K562 (cell line): ENCODE results near the gene ALDH1A3. TPM values are rescaled to one million over a fixed set of nuclear protein-coding genes. Genes with fewer than 3 reads are reported as not detected.

Experiments
- ATAC-seq: fragments of 200-7000 bp; cut with Tn5 transposase; 3 replicates; pipeline ENCODE4 v1.9.1; 2020; ENCODE audit warnings: moderate library complexity
- BruUV-seq: library from RNA; stranded (reverse); fragments of 400-500 nt; replicated peaks from 2 replicates; lab custom pipeline; 2021; lab: Mats Ljungman, UMichigan
- CTCF ChIA-PET: fragments of 300-600 bp; formaldehyde crosslinking; extraction: SDS; loops from one replicate; lab custom pipeline; 2021; ENCODE audit warnings: low intra/inter-chr PET ratio; lab: Yijun Ruan, JAX
- POLR2A ChIA-PET: fragments of 300-600, 350-650 bp; sonication (Branson Sonifier 250); formaldehyde crosslinking; extraction: SDS; loops from one replicate; lab custom pipeline; 2021; ENCODE audit warnings: antibody characterized with exemption, inconsistent platforms; lab: Yijun Ruan, JAX
- DNase-seq, 4 experiments: peaks; one replicate each; pipeline versions ENCODE4 v3.0.0 to v3.0.0-alpha.2; 2011 to 2018; ENCODE audit warnings: low spot score in 3 of 4, mixed read lengths in 3 of 4; ENCODE audit errors: extremely low read depth in 1 of 4
- FAIRE-seq: peaks from 2 replicates; lab custom pipeline; 2011; peaks lifted over from hg19 to GRCh38; lab: Jason Lieb, UNC
- H2AFZ ChIP-seq: 2 replicates; pipeline ENCODE4 v1.6.0; 2011; ENCODE audit warnings: low read depth, low read length, control low read depth, inconsistent platforms
- H3K27ac ChIP-seq: fragments of 200-600 bp; 3 replicates; pipeline ENCODE4 v1.8.0; 2011; ENCODE audit warnings: low read depth, mild to moderate bottlenecking, control low read depth, inconsistent platforms, low read length, moderate library complexity, mixed read lengths; ENCODE audit errors: extremely low read depth
- H3K27me3 ChIP-seq, 2 experiments: fragments of 300-600 bp in 1 of 2; 2 replicates in 1 of 2; 3 replicates in 1 of 2; pipeline versions ENCODE4 v1.6.0 to v1.8.0; 2011; ENCODE audit warnings: inconsistent platforms in 2 of 2, low read length in 2 of 2, mild to moderate bottlenecking in 1 of 2, mixed read lengths in 1 of 2, moderate library complexity in 1 of 2; ENCODE audit not compliant: control insufficient read depth in 2 of 2, insufficient read depth in 2 of 2
- H3K36me3 ChIP-seq: fragments of 300-600 bp; 3 replicates; pipeline ENCODE4 v1.8.0; 2011; ENCODE audit warnings: mild to moderate bottlenecking, low read length, inconsistent platforms; ENCODE audit not compliant: control insufficient read depth, insufficient read depth
- H3K4me1 ChIP-seq, 2 experiments: fragments of 200-600 bp in 1 of 2; replicated peaks in 1 of 2; 2 replicates in 1 of 2; 3 replicates in 1 of 2; pipeline versions ENCODE4 v1.5.1 to v1.8.0; 2011; ENCODE audit warnings: inconsistent platforms in 2 of 2, low read length in 2 of 2, mild to moderate bottlenecking in 1 of 2, mixed read lengths in 1 of 2, moderate library complexity in 1 of 2; ENCODE audit not compliant: control insufficient read depth in 2 of 2, insufficient read depth in 2 of 2
- H3K4me2 ChIP-seq: 2 replicates; pipeline ENCODE4 v1.6.1; 2011; ENCODE audit warnings: low read length, control low read depth, inconsistent platforms, mixed read lengths; ENCODE audit not compliant: insufficient read depth
- H3K4me3 ChIP-seq: fragments of 200-600 bp; sonication (generic), shearing (Covaris generic); 2 replicates; pipeline ENCODE4 v1.5.1; 2016; ENCODE audit warnings: control low read depth, inconsistent platforms
- H3K79me2 ChIP-seq: fragments of 200-600 bp; 3 replicates; pipeline ENCODE4 v1.8.0; 2011; ENCODE audit warnings: low read length, inconsistent platforms; ENCODE audit not compliant: control insufficient read depth, insufficient read depth
- H3K9ac ChIP-seq, 2 experiments: 2 replicates each; pipeline versions ENCODE4 v1.6.0 to v1.6.1; 2011; ENCODE audit warnings: low read depth in 2 of 2, low read length in 2 of 2, control low read depth in 1 of 2, inconsistent platforms in 1 of 2, mild to moderate bottlenecking in 1 of 2, mixed read lengths in 1 of 2; ENCODE audit not compliant: insufficient read depth in 1 of 2
- H3K9me1 ChIP-seq: one replicate; pipeline ENCODE4 v1.6.0; 2011; ENCODE audit warnings: inconsistent platforms, mild to moderate bottlenecking, low read length, moderate library complexity; ENCODE audit not compliant: control insufficient read depth, insufficient read depth
- H3K9me3 ChIP-seq: replicated peaks from 2 replicates; pipeline ENCODE4 v1.5.1; 2011; ENCODE audit warnings: low read depth, low read length, inconsistent platforms; ENCODE audit not compliant: control insufficient read depth, insufficient read depth
- H4K20me1 ChIP-seq: replicated peaks from 2 replicates; pipeline ENCODE4 v1.6.1; 2011; ENCODE audit warnings: low read length, inconsistent platforms, mixed read lengths; ENCODE audit not compliant: control insufficient read depth, insufficient read depth
- BCLAF1 ChIP-seq, 2 experiments: fragments of 450-650 bp in 1 of 2; IDR thresholded peaks; 2 replicates each; pipeline ENCODE4 v1.6.1; 2011 to 2017; ENCODE audit warnings: low read depth in 2 of 2, antibody characterized with exemption in 1 of 2, borderline replicate concordance in 1 of 2, low read length in 1 of 2, mild to moderate bottlenecking in 1 of 2, mixed read lengths in 1 of 2; ENCODE audit not compliant: control insufficient read depth in 1 of 2
- CC2D1A ChIP-seq: fragments of 450-650 bp; IDR thresholded peaks from 2 replicates; pipeline ENCODE4 v1.6.1; 2017; ENCODE audit warnings: mild to moderate bottlenecking
- COPS2 ChIP-seq: fragments of 450-650 bp; conservative IDR thresholded peaks from 2 replicates; pipeline ENCODE4 v1.6.1; 2016; ENCODE audit warnings: mild to moderate bottlenecking, moderate library complexity
- E4F1 ChIP-seq: fragments of 250-450 bp; sonication (Bioruptor Pico); IDR thresholded peaks from 2 replicates; pipeline ENCODE4 v1.5.0; 2021; ENCODE audit warnings: mild to moderate bottlenecking, borderline replicate concordance
- HLTF ChIP-seq: fragments of 450-650 bp; IDR thresholded peaks from 2 replicates; pipeline ENCODE4 v1.6.1; 2016
- MLX ChIP-seq, 2 experiments: fragments of 450-650 bp in 1 of 2; sonication (generic) in 1 of 2; formaldehyde crosslinking; conservative IDR thresholded peaks; 2 replicates each; pipeline versions ENCODE4 v1.4.0 to v1.8.1; 2020 to 2022; ENCODE audit warnings: mild to moderate bottlenecking in 1 of 2, missing genetic modification reagents in 1 of 2
- NRF1 ChIP-seq, 2 experiments: fragments of 450-650 bp; IDR thresholded peaks in 1 of 2; conservative IDR thresholded peaks in 1 of 2; 2 replicates each; pipeline ENCODE4 v1.6.1; 2014; ENCODE audit warnings: mild to moderate bottlenecking in 2 of 2
- PHTF2 ChIP-seq: fragments of 250-450 bp; sonication (Bioruptor Pico); IDR thresholded peaks from 2 replicates; pipeline ENCODE4 v1.5.0; 2021; ENCODE audit warnings: mild to moderate bottlenecking
- TCF7L2 ChIP-seq: fragments of 150-350 bp; IDR thresholded peaks from 2 replicates; pipeline ENCODE4 v1.6.1; 2016; ENCODE audit warnings: low read depth, mild to moderate bottlenecking, low read length, moderate library complexity
- ZBTB26 ChIP-seq: fragments of 450-650 bp; formaldehyde crosslinking; IDR thresholded peaks from 2 replicates; pipeline ENCODE4 v1.4.0; 2022; ENCODE audit warnings: missing genetic modification characterization
- ZNF445 ChIP-seq: fragments of 250-450 bp; sonication (Bioruptor Pico); IDR thresholded peaks from 2 replicates; pipeline ENCODE4 v1.4.0; 2020; ENCODE audit warnings: low read depth, mild to moderate bottlenecking, moderate library complexity
- ZNF644 ChIP-seq: fragments of 200-800 bp; sonication (Bioruptor generic); IDR thresholded peaks from 2 replicates; pipeline ENCODE4 v1.6.1; 2016; ENCODE audit warnings: low read depth, missing genetic modification characterization, missing compliant biosample characterization
- ZNF696 ChIP-seq: fragments of 250-450 bp; sonication (Bioruptor Pico); conservative IDR thresholded peaks from 2 replicates; pipeline ENCODE4 v1.4.0; 2020; ENCODE audit warnings: mild to moderate bottlenecking, moderate library complexity
- WGBS: fragments of 100-300 bp; shearing (Covaris generic); methylation state at CpG from one replicate; pipeline ENCODE4 v1.1.6; 2016; ENCODE audit warnings: low coverage, mixed read lengths; ENCODE audit not compliant: insufficient coverage; ENCODE audit errors: missing lambda C conversion rate; 5-methylcytosine and 5-hydroxymethylcytosine counted together
- in situ Hi-C: fragments of 300-500 bp; cut with MboI; formaldehyde crosslinking; loops from 4 replicates; pipeline ENCODE4 v1.15.0; 2018; ENCODE audit warnings: inconsistent platforms, mixed read lengths
- intact Hi-C: fragments of 100-400 bp; cut with micrococcal nuclease; formaldehyde crosslinking; loops from 2 replicates; pipeline ENCODE4 v1.14.2; 2022
- polyA plus RNA-seq, 8 experiments: library from polyadenylated mRNA; depleted of rRNA in 4 of 8; stranded (reverse) in 5 of 8; unstranded in 3 of 8; fragments of >200 nt; fragmentation: Nextera tagmentation in 2 of 8; fragmentation: Illumina TruSeq in 1 of 8; extraction: Ambion mirVana in 2 of 8; extraction: Trizol in 1 of 8; gene quantifications; 2 replicates each; pipeline versions ENCODE4 v1.2.1 to v1.2.3, GENCODE V29; 2011 to 2014; ENCODE audit warnings: inconsistent platforms in 1 of 8, missing spikeins in 1 of 8
- total RNA-seq, 7 experiments: library from RNA; depleted of rRNA in 6 of 7; stranded (reverse); fragments of >200 nt in 6 of 7; fragmentation: Illumina TruSeq in 2 of 7; extraction: Trizol in 2 of 7; gene quantifications; 2 replicates each; pipeline versions ENCODE4 v1.2.1 to v1.2.3, GENCODE V29; 2011 to 2021; ENCODE audit warnings: low replicate concordance in 1 of 7

The ALDH1A3 gene
- total and polyA plus RNA-seq, 9 of the 15 experiments (the other 6 are each of a cell fraction or from before 2014, with no cell fraction given), result 0.38 TPM; not detected in 8

GRCh38 chr15:100887211-100887913 lies 7.7 kb downstream of the ALDH1A3 start:
- TF ChIP-seq BCLAF1 (IDR thresholded peaks at IDR 0.05; ENCODE audit: borderline replicate concordance in 1 of 2, control insufficient read depth in 1 of 2, low read depth in 2 of 2, low read length in 1 of 2) (no peak), TCF7L2 (no peak), PHTF2 (CRISPR knock-in tag) (no peak), CC2D1A (no peak), ZNF696 (CRISPR knock-in tag) (no peak), E4F1 (CRISPR knock-in tag) (no peak), MLX (CRISPR knock-in tag; conservative IDR thresholded peaks at IDR 0.05) (no peak), HLTF (no peak), ZNF445 (CRISPR knock-in tag) (no peak), ZBTB26 (no peak), COPS2 (no peak), NRF1 (conservative IDR thresholded peaks at IDR 0.05 in 1 of 2, IDR thresholded peaks at IDR 0.05 in 1 of 2) (no peak), ZNF644 (no peak)
- no TSS peak for BruUV-seq
- FAIRE-seq (no peak), ATAC-seq (no peak), DNase-seq (no peak)
- H3K27ac ChIP-seq, result no peak overlapping the region
- CTCF ChIA-PET, result no interaction called here
- no peak overlapping the region for H3K4me3 ChIP-seq
- no peak overlapping the region for H3K9ac ChIP-seq
- under 1% methylated on average over 21 of the region's 22 CpGs for WGBS
- peaks cover 3% of the 10 kb centered on the region for H3K9me1 ChIP-seq
- in situ Hi-C loops, result no loop called here
- peaks cover 7% of the 10 kb centered on the region; the same call in 1 of the 2 replicates for H4K20me1 ChIP-seq
- no peaks in the 10 kb centered on the region for H3K36me3 ChIP-seq
- no peak overlapping the region for H3K4me2 ChIP-seq
- H3K9me3 ChIP-seq, result no peaks in the 10 kb centered on the region
- POLR2A ChIA-PET, result interaction anchor here (0.6 kb wide), 1 partner anchor 120 kb away, joined by 3 read pairs; no protein-coding TSS in a partner anchor
- intact Hi-C loops, result no loop called here
- no peaks in the 10 kb centered on the region for H3K4me1 ChIP-seq
- no peak overlapping the region for H2AFZ ChIP-seq
- no peaks in the 10 kb centered on the region for H3K79me2 ChIP-seq
- peaks cover 19 to 62% of the 10 kb centered on the region in 2 experiments for H3K27me3 ChIP-seq
